ENCODE results near the gene SBNO1. TPM values are rescaled to one million over a fixed set of nuclear protein-coding genes. Genes with fewer than 3 reads are reported as not detected.

SBNO1 gene
- total and polyA plus RNA-seq, 8 donors = 3.4 to 35.6 (median 9.9) TPM

- Histone ChIP-seq H3K36me3 (peaks cover 40 to 96% (median 86%) of the 10 kb centered on the region in 4 donors), H3K9me3 (no peaks in the 10 kb centered on the region), H3K27me3 (no peaks in the 10 kb centered on the region), H3K4me1 (peaks cover 31 to 67% (median 42%) of the 10 kb centered on the region in 4 donors), H3K27ac (peak overlapping the region; percentile 68 to 81 (median 76)), H3K4me3 (peak overlapping the region in 2 of 4 donors; percentile 3 to 8)
- 71 to 93% (median 80%) methylated on average over 9 to 10 of the region's 10 CpGs for WGBS, 5 donors
- no peak for DNase-seq
- TF ChIP-seq EP300 (IDR thresholded peaks at IDR 0.05) (no peak), POLR2A (IDR thresholded peaks at IDR 0.05) (no peak), POLR2AphosphoS5 (IDR thresholded peaks at IDR 0.05) (no peak)
- TF ChIP-seq, protein P1, sequence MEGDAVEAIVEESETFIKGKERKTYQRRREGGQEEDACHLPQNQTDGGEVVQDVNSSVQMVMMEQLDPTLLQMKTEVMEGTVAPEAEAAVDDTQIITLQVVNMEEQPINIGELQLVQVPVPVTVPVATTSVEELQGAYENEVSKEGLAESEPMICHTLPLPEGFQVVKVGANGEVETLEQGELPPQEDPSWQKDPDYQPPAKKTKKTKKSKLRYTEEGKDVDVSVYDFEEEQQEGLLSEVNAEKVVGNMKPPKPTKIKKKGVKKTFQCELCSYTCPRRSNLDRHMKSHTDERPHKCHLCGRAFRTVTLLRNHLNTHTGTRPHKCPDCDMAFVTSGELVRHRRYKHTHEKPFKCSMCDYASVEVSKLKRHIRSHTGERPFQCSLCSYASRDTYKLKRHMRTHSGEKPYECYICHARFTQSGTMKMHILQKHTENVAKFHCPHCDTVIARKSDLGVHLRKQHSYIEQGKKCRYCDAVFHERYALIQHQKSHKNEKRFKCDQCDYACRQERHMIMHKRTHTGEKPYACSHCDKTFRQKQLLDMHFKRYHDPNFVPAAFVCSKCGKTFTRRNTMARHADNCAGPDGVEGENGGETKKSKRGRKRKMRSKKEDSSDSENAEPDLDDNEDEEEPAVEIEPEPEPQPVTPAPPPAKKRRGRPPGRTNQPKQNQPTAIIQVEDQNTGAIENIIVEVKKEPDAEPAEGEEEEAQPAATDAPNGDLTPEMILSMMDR (IDR thresholded peaks at IDR 0.05) = no peak
- intact Hi-C loops (cut with DNase I; ENCODE audit: low total_unique reads) = no loop called here
Measured at GRCh38 chr12:123398177-123398549, 33.5 kb upstream of the SBNO1 start.

- TF ChIP-seq POLR2AphosphoS5 (IDR thresholded peaks at IDR 0.05) = no peak
- Histone ChIP-seq H3K9me3 (no peaks in the 10 kb centered on the region), H3K27ac (peak overlapping the region; percentile 68 to 81 (median 76)), H3K27me3 (no peaks in the 10 kb centered on the region), H3K4me1 (peaks cover 31 to 70% (median 46%) of the 10 kb centered on the region in 4 donors), H3K36me3 (peaks cover 43 to 96% (median 86%) of the 10 kb centered on the region in 4 donors), H3K4me3 (no peak overlapping the region)
- intact Hi-C loops (cut with DNase I; ENCODE audit: low total_unique reads) = no loop called here
- DNase-seq = no peak
- whole genome bisulfite sequencing, 5 donors = 70 to 88% (median 79%) methylated on average over 6 of the region's 6 CpGs
Measured at GRCh38 chr12:123397400-123397799, 32.8 kb upstream of the SBNO1 start.

DNA sequence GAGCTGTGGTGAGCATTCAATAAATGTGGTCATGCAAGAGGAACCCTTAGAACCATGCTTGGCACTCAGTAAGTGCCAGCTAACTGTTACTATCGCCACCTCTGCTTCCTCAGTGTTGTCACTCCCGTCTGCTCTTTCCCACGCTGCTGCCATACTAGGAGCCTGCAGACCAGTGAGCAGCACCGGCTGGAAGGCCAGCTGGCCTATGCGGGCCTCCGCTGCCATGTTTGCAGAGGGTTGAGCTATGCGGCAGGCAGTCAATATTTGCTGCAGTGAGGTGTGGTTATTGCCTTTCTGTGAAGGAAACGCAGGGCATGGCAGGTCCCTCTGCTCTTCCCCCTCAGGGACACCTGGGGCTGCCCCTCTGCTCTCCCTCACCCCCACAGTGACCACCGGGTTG is 32.3 kb upstream of the SBNO1 start:
- WGBS, 5 donors = 30 to 50% (median 47%) methylated on average over 9 of the region's 9 CpGs
- peak in 2 of 3 donors; percentile 14 to 50 for TF ChIP-seq POLR2AphosphoS5 (IDR thresholded peaks at IDR 0.05)
- no peak for TF ChIP-seq POLR2A (IDR thresholded peaks at IDR 0.05)
- DNase-seq = peak; percentile 69 to 74
- Histone ChIP-seq H3K36me3 (peaks cover 48 to 96% (median 86%) of the 10 kb centered on the region in 4 donors), H3K9me3 (no peaks in the 10 kb centered on the region), H3K4me1 (peaks cover 31 to 70% (median 45%) of the 10 kb centered on the region in 4 donors), H3K27ac (peak overlapping the region; percentile 53 to 81 (median 76)), H3K27me3 (no peaks in the 10 kb centered on the region), H3K4me3 (no peak overlapping the region)
- intact Hi-C loops (cut with DNase I; ENCODE audit: low total_unique reads) = no loop called here

DNA sequence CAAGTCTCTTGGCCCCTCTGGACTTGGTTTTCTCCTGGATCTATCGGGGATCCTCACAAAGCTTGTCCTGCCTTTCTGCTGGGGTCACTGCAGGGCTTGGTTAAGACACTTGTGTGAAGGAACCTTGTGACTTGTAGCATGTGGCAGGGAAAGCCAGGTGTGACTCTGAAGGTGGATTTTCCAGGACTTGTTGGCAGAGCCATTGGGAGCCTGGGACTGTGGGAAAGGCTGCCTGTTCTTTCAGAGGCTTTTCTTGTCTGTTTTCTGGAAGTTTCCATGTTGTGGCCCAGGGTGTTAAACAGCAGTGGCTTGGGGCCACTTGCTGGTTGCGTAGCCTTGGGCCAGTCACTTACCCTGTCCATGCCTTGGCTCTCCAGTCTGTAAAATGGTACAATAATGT is 31.9 kb upstream of the SBNO1 start:
- peaks cover 31 to 71% (median 47%) of the 10 kb centered on the region in 4 donors for H3K4me1 ChIP-seq
- intact Hi-C loops (cut with DNase I; ENCODE audit: low total_unique reads) = no loop called here
- H3K4me3 ChIP-seq = no peak overlapping the region
- H3K27ac ChIP-seq = peak overlapping the region in 4 of 5 donors; percentile 75 to 81 (median 76)
- 95 to 100% (median 95%) methylated on average over 2 of the region's 2 CpGs for WGBS, 5 donors
- H3K9me3 ChIP-seq = no peaks in the 10 kb centered on the region
- H3K36me3 ChIP-seq = peaks cover 51 to 96% (median 86%) of the 10 kb centered on the region in 4 donors
- TF ChIP-seq, protein P1 (IDR thresholded peaks at IDR 0.05) = no peak
- TF ChIP-seq POLR2AphosphoS5 (IDR thresholded peaks at IDR 0.05) = no peak
- no peak for TF ChIP-seq EP300 (IDR thresholded peaks at IDR 0.05)
- no peak for TF ChIP-seq POLR2A (IDR thresholded peaks at IDR 0.05)
- no peak for DNase-seq
- no peaks in the 10 kb centered on the region for H3K27me3 ChIP-seq

GRCh38 chr12:123395236-123395635 is 30.6 kb upstream of the SBNO1 start:
- TF ChIP-seq, protein P1 (IDR thresholded peaks at IDR 0.05) = no peak
- TF ChIP-seq POLR2A (IDR thresholded peaks at IDR 0.05) (no peak), POLR2AphosphoS5 (IDR thresholded peaks at IDR 0.05) (no peak), EP300 (IDR thresholded peaks at IDR 0.05) (no peak)
- no peak overlapping the region for H3K4me3 ChIP-seq
- H3K36me3 ChIP-seq = peaks cover 51 to 97% (median 90%) of the 10 kb centered on the region in 4 donors
- peaks cover 44 to 84% (median 61%) of the 10 kb centered on the region in 4 donors for H3K4me1 ChIP-seq
- no peaks in the 10 kb centered on the region for H3K27me3 ChIP-seq
- DNase-seq = no peak
- whole genome bisulfite sequencing, 5 donors = 73 to 93% (median 90%) methylated on average over 5 of the region's 5 CpGs
- H3K9me3 ChIP-seq = no peaks in the 10 kb centered on the region
- intact Hi-C loops (cut with DNase I; ENCODE audit: low total_unique reads) = no loop called here
- H3K27ac ChIP-seq = peak overlapping the region in 3 of 5 donors; percentile 13 to 77 (median 75)
